ENCODE data around the gene CACNA1G. TPM values are rescaled to one million over a fixed set of nuclear protein-coding genes. Genes with fewer than 3 reads are reported as not detected.

Gene CACNA1G
- total RNA-seq, 1 donor from 2014 or later: not detected

GRCh38 chr17:50564916-50565315, 4.4 kb downstream of the CACNA1G start:
- no peak overlapping the region for H3K4me3 ChIP-seq (ENCODE audit: low read depth, low read length)
- DNase-seq (ENCODE audit: low read depth): no peak
- no peak for TF ChIP-seq CTCF (conservative IDR thresholded peaks at IDR 0.05; ENCODE audit: low read depth, low read length)

- TF ChIP-seq CTCF (conservative IDR thresholded peaks at IDR 0.05; ENCODE audit: low read depth, low read length): no peak
- no peak for DNase-seq (ENCODE audit: low read depth)
- H3K4me3 ChIP-seq (ENCODE audit: low read depth, low read length): no peak overlapping the region
Measured at GRCh38 chr17:50565402-50566350, 5.2 kb downstream of the CACNA1G start.

GRCh38 chr17:50566886-50567285, 6.4 kb downstream of the CACNA1G start:
- TF ChIP-seq CTCF (conservative IDR thresholded peaks at IDR 0.05; ENCODE audit: low read depth, low read length): no peak
- no peak overlapping the region for H3K4me3 ChIP-seq (ENCODE audit: low read depth, low read length)
- no peak for DNase-seq (ENCODE audit: low read depth)

GRCh38 chr17:50568659-50569058, 8.1 kb downstream of the CACNA1G start:
- H3K4me3 ChIP-seq (ENCODE audit: low read depth, low read length): no peak overlapping the region
- DNase-seq (ENCODE audit: low read depth): no peak
- TF ChIP-seq CTCF (conservative IDR thresholded peaks at IDR 0.05; ENCODE audit: low read depth, low read length): no peak

GRCh38 chr17:50569592-50569991, 9.1 kb downstream of the CACNA1G start:
- H3K4me3 ChIP-seq (ENCODE audit: low read depth, low read length): no peak overlapping the region
- TF ChIP-seq CTCF (conservative IDR thresholded peaks at IDR 0.05; ENCODE audit: low read depth, low read length): no peak
- DNase-seq (ENCODE audit: low read depth): no peak

GRCh38 chr17:50570032-50570431, 9.5 kb downstream of the CACNA1G start:
- H3K4me3 ChIP-seq (ENCODE audit: low read depth, low read length): no peak overlapping the region
- TF ChIP-seq CTCF (conservative IDR thresholded peaks at IDR 0.05; ENCODE audit: low read depth, low read length): no peak
- DNase-seq (ENCODE audit: low read depth): no peak

- DNase-seq (ENCODE audit: low read depth): no peak
- no peak for TF ChIP-seq CTCF (conservative IDR thresholded peaks at IDR 0.05; ENCODE audit: low read depth, low read length)
- H3K4me3 ChIP-seq (ENCODE audit: low read depth, low read length): no peak overlapping the region
Measured at GRCh38 chr17:50570528-50570927, 10.0 kb downstream of the CACNA1G start.

Data from epithelial cell of proximal tubule (primary cell).